HepG2 (cell line): ENCODE data around the gene RMRP. TPM values are rescaled to one million over a fixed set of nuclear protein-coding genes. Genes with fewer than 3 reads are reported as not detected.

Experiments used
- ATAC-seq: fragments of 200-7000 bp; cut with Tn5 transposase; 3 replicates; pipeline ENCODE4 v1.9.1; 2020; ENCODE audit warnings: mild to moderate bottlenecking, moderate library complexity
- BruUV-seq: library from RNA; stranded (reverse); fragments of 400-500 nt; replicated peaks from 2 replicates; lab custom pipeline; 2021; lab: Mats Ljungman, UMichigan
- CTCF ChIA-PET: fragments of 300-600 bp; formaldehyde crosslinking; extraction: SDS; loops from one replicate; lab custom pipeline; 2021; ENCODE audit warnings: low total read pairs, inconsistent platforms, low intra/inter-chr PET ratio; lab: Yijun Ruan, JAX
- POLR2A ChIA-PET: fragments of 350-600 bp; sonication (Branson Sonifier 250); formaldehyde crosslinking; loops from one replicate; lab custom pipeline; 2020; ENCODE audit warnings: antibody characterized with exemption, inconsistent platforms; lab: Yijun Ruan, JAX
- DNase-seq: peaks from one replicate; pipeline ENCODE4 v3.0.0-alpha.2; 2015; ENCODE audit warnings: low spot score
- FAIRE-seq: peaks from 3 replicates; lab custom pipeline; 2011; peaks lifted over from hg19 to GRCh38; lab: Jason Lieb, UNC
- H2AFZ ChIP-seq: one replicate; pipeline ENCODE4 v1.6.1; 2011; ENCODE audit warnings: low read length, inconsistent platforms
- H3K27ac ChIP-seq: fragments of 300-600 bp; 3 replicates; pipeline ENCODE4 v1.8.0; 2011; ENCODE audit warnings: mixed run types, mild to moderate bottlenecking, mixed read lengths, low read length, inconsistent platforms; ENCODE audit not compliant: insufficient read depth; ENCODE audit errors: extremely low read length
- H3K27me3 ChIP-seq, 2 experiments: fragments of 200-600 bp in 1 of 2; 2 replicates in 1 of 2; 3 replicates in 1 of 2; pipeline versions ENCODE4 v1.6.0 to v1.8.0; 2011; ENCODE audit warnings: low read length in 2 of 2, mild to moderate bottlenecking in 2 of 2, moderate library complexity in 2 of 2, inconsistent platforms in 1 of 2; ENCODE audit not compliant: insufficient read depth in 2 of 2, control insufficient read depth in 1 of 2
- H3K36me3 ChIP-seq, 2 experiments: fragments of 200-600 bp in 1 of 2; replicated peaks in 1 of 2; 2 replicates in 1 of 2; 3 replicates in 1 of 2; pipeline versions ENCODE4 v1.5.1 to v1.8.0; 2011; ENCODE audit warnings: low read length in 2 of 2, inconsistent platforms in 1 of 2; ENCODE audit not compliant: insufficient read depth in 2 of 2, control insufficient read depth in 1 of 2
- H3K4me1 ChIP-seq: 2 replicates; pipeline ENCODE4 v1.5.1; 2012; ENCODE audit warnings: low read length, inconsistent platforms; ENCODE audit not compliant: insufficient read depth
- H3K4me2 ChIP-seq: 2 replicates; pipeline ENCODE4 v1.6.0; 2011; ENCODE audit warnings: low read depth, low read length, inconsistent platforms
- H3K4me3 ChIP-seq, 3 experiments: fragments of 200-600 bp in 1 of 3; sonication (generic), shearing (Covaris generic) in 1 of 3; replicated peaks in 1 of 3; 2 replicates each; pipeline ENCODE4 v1.5.1; 2011 to 2016; ENCODE audit warnings: low read length in 3 of 3, inconsistent platforms in 2 of 3, low read depth in 2 of 3, mild to moderate bottlenecking in 2 of 3, control low read depth in 1 of 3, mixed read lengths in 1 of 3; ENCODE audit not compliant: insufficient read depth in 1 of 3
- H3K79me2 ChIP-seq: one replicate; pipeline ENCODE4 v1.6.1; 2011; ENCODE audit warnings: low read length, inconsistent platforms; ENCODE audit not compliant: insufficient read depth
- H3K9ac ChIP-seq: 2 replicates; pipeline ENCODE4 v1.6.0; 2011; ENCODE audit warnings: mild to moderate bottlenecking, low read depth, low read length, inconsistent platforms; ENCODE audit not compliant: insufficient read depth
- H3K9me3 ChIP-seq: 2 replicates; pipeline ENCODE4 v1.5.1; 2012; ENCODE audit warnings: mild to moderate bottlenecking, low read length
- H4K20me1 ChIP-seq: 2 replicates; pipeline ENCODE4 v1.6.0; 2011; ENCODE audit warnings: inconsistent platforms, mild to moderate bottlenecking, low read length, moderate library complexity; ENCODE audit not compliant: insufficient read depth
- ATF7-NPFF ChIP-seq: sonication (generic); formaldehyde crosslinking; IDR thresholded peaks from 2 replicates; pipeline ENCODE4 v1.8.1; 2023; ENCODE audit warnings: mild to moderate bottlenecking, low read depth, missing genetic modification reagents, moderate library complexity
- CBX2 ChIP-seq, 2 experiments: fragments of 200-600 bp in 1 of 2; sonication (generic); formaldehyde crosslinking in 1 of 2; IDR thresholded peaks; 2 replicates each; pipeline versions ENCODE4 v1.7.0 to v1.8.1; 2018 to 2022; ENCODE audit warnings: low read depth in 2 of 2, low read length in 1 of 2, mild to moderate bottlenecking in 1 of 2, missing genetic modification reagents in 1 of 2
- GPN1 ChIP-seq: sonication (generic); formaldehyde crosslinking; IDR thresholded peaks from 2 replicates; pipeline ENCODE4 v1.5.1; 2020; ENCODE audit warnings: missing genetic modification reagents, borderline replicate concordance
- KDM5A ChIP-seq: fragments of 200-600 bp; sonication (generic); IDR thresholded peaks from 2 replicates; pipeline ENCODE4 v1.7.0; 2018; ENCODE audit warnings: antibody characterized with exemption, mild to moderate bottlenecking, low read length, borderline replicate concordance
- MIER2 ChIP-seq: IDR thresholded peaks from 2 replicates; pipeline ENCODE4 v1.6.1; 2016; ENCODE audit warnings: missing biosample characterization, missing genetic modification reagents
- MTF2 ChIP-seq: sonication (generic); formaldehyde crosslinking; IDR thresholded peaks from 2 replicates; pipeline ENCODE4 v1.5.0; 2020; ENCODE audit warnings: missing genetic modification reagents, borderline replicate concordance
- NR1H2 ChIP-seq: sonication (generic); formaldehyde crosslinking; IDR thresholded peaks from 2 replicates; pipeline ENCODE4 v1.8.1; 2022; ENCODE audit warnings: low read depth, missing genetic modification reagents, borderline replicate concordance
- RBM22 ChIP-seq: fragments of 200-400 bp; formaldehyde crosslinking; optimal IDR thresholded peaks from 2 replicates; pipeline ENCODE3; 2017; ENCODE audit warnings: mild to moderate bottlenecking, low read length, moderate library complexity
- SOX5 ChIP-seq: IDR thresholded peaks from 2 replicates; pipeline ENCODE4 v1.6.1; 2016; ENCODE audit warnings: borderline replicate concordance
- ZFP91 ChIP-seq: sonication (generic); formaldehyde crosslinking; IDR thresholded peaks from 2 replicates; pipeline ENCODE4 v1.9.0; 2022; ENCODE audit warnings: missing genetic modification reagents, mild to moderate bottlenecking, borderline replicate concordance
- ZNF160 ChIP-seq: sonication (generic); formaldehyde crosslinking; IDR thresholded peaks from 2 replicates; pipeline ENCODE4 v1.8.0; 2022; ENCODE audit warnings: mild to moderate bottlenecking, inconsistent platforms, missing genetic modification reagents
- ZNF256 ChIP-seq: sonication (generic); formaldehyde crosslinking; conservative IDR thresholded peaks from 2 replicates; pipeline ENCODE4 v1.4.0; 2020; ENCODE audit warnings: missing genetic modification reagents
- ZNF574 ChIP-seq: sonication (generic); formaldehyde crosslinking; IDR thresholded peaks from 2 replicates; pipeline ENCODE4 v1.4.0; 2020; ENCODE audit warnings: missing genetic modification reagents
- ZNF660 ChIP-seq: sonication (generic); formaldehyde crosslinking; IDR thresholded peaks from 2 replicates; pipeline ENCODE4 v1.5.1; 2020; ENCODE audit warnings: mild to moderate bottlenecking, low read depth, missing genetic modification reagents, borderline replicate concordance
- ZNF788 ChIP-seq: sonication (generic); formaldehyde crosslinking; IDR thresholded peaks from 2 replicates; pipeline ENCODE4 v1.5.0; 2020; ENCODE audit warnings: mild to moderate bottlenecking, missing genetic modification reagents, borderline replicate concordance
- ZSCAN30 ChIP-seq: sonication (generic); formaldehyde crosslinking; IDR thresholded peaks from 2 replicates; pipeline ENCODE4 v1.5.0; 2020; ENCODE audit warnings: mild to moderate bottlenecking, missing genetic modification reagents
- WGBS: methylation state at CpG from one replicate; pipeline ENCODE4 v1.1.6; 2017; ENCODE audit warnings: low lambda C conversion rate; 5-methylcytosine and 5-hydroxymethylcytosine counted together
- in situ Hi-C: cut with HindIII; loops from 2 replicates; pipeline ENCODE4 v1.10.0; 2017; ENCODE audit warnings: low pct_unique_long_range_greater_than_20kb; ENCODE audit not compliant: extremely low pct_ligation_motif_present
- intact Hi-C: fragments of 100-400 bp; cut with micrococcal nuclease; formaldehyde crosslinking; loops from one replicate; pipeline ENCODE4 v1.10.0; 2022; ENCODE audit not compliant: unreplicated experiment
- polyA plus RNA-seq, 8 experiments: library from polyadenylated mRNA; depleted of rRNA in 3 of 8; stranded (reverse) in 7 of 8; unstranded in 1 of 8; fragments of >200 nt; fragmentation: Illumina TruSeq in 4 of 8; extraction: Trizol in 4 of 8; gene quantifications; 2 replicates each; pipeline versions ENCODE4 v1.2.1 to v1.2.3, GENCODE V29; 2011 to 2016; ENCODE audit warnings: low read depth in 4 of 8, missing spikeins in 1 of 8, mixed read lengths in 1 of 8; ENCODE audit not compliant: insufficient read depth in 1 of 8
- total RNA-seq, 5 experiments: library from RNA; depleted of rRNA; stranded (reverse); fragments of >200 nt; fragmentation: Illumina TruSeq; extraction: Trizol; gene quantifications; 2 replicates each; pipeline ENCODE4 v1.2.3, GENCODE V29; 2016; ENCODE audit warnings: low read depth in 1 of 5

RMRP gene
- total and polyA plus RNA-seq, 2 of the 13 experiments (the other 11 are each of a cell fraction or from before 2014, with no cell fraction given), result 51.4 to 4,025 TPM

GRCh38 chr9:35666549-35666948 is 8.7 kb upstream of the RMRP start:
- TF ChIP-seq ZNF660 (CRISPR knock-in tag) (no peak), ZSCAN30 (CRISPR knock-in tag) (no peak), ZNF256 (CRISPR knock-in tag) (no peak), RBM22 (no peak), NR1H2 (CRISPR knock-in tag) (no peak), CBX2 (IDR thresholded peaks at IDR 0.05; ENCODE audit: low read depth, low read length) (no peak), CBX2 (CRISPR knock-in tag; IDR thresholded peaks at IDR 0.05; ENCODE audit: low read depth) (no peak), ZNF574 (CRISPR knock-in tag) (no peak), MIER2 (CRISPR knock-in tag) (no peak), ZNF160 (no peak), ZNF788 (CRISPR knock-in tag) (no peak), GPN1 (CRISPR knock-in tag) (no peak), SOX5 (no peak), KDM5A (no peak), ATF7-NPFF (CRISPR knock-in tag) (no peak), MTF2 (no peak), ZFP91 (no peak)
- no TSS peak for BruUV-seq
- Histone ChIP-seq H3K27me3 (no peaks in the 10 kb centered on the region), H3K4me1 (peaks cover 79% of the 10 kb centered on the region), H3K27ac (no peak overlapping the region), H2AFZ (no peak overlapping the region), H3K36me3 (peaks cover 2 to 4% of the 10 kb centered on the region in 2 experiments; a peak in 2 of 5 replicates), H3K4me2 (no peak overlapping the region), H3K4me3 (no peak overlapping the region), H3K9ac (no peak overlapping the region), H3K79me2 (peaks cover 10% of the 10 kb centered on the region), H3K9me3 (no peaks in the 10 kb centered on the region), H4K20me1 (no peaks in the 10 kb centered on the region)
- ChIA-PET CTCF (no interaction called here), POLR2A (no interaction called here)
- intact Hi-C loops, result no loop called here
- 89% methylated on average over 5 of the region's 5 CpGs for WGBS
- no peak for ATAC-seq
- DNase-seq, result no peak
- in situ Hi-C loops, result loop anchor here (5.0 kb wide), 1 partner anchor 61 kb away; no protein-coding TSS in a partner anchor
- no peak for FAIRE-seq
